ENCODE results near the gene PRRT1.

- TF ChIP-seq CTCF (conservative IDR thresholded peaks at IDR 0.05 in 1 of 2, IDR thresholded peaks at IDR 0.05 in 1 of 2; ENCODE audit: extremely low read depth in 1 of 2, insufficient read depth in 1 of 2, low read depth in 1 of 2, low read length in 2 of 2) (no peak), EZH2 (IDR thresholded peaks at IDR 0.05; ENCODE audit: borderline replicate concordance, low read length) (no peak)
Measured at GRCh38 chr6:32188381-32189068, 36.8 kb upstream of the PRRT1 start.

All from mammary epithelial cell (primary cell).